K562 (cell line): ENCODE data around the gene TMF1. TPM values are rescaled to one million over a fixed set of nuclear protein-coding genes. Genes with fewer than 3 reads are reported as not detected.
A peak's percentile ranks its signal among the peaks of the same experiment; 100 is the strongest.

Source experiments
- ATAC-seq: fragments of 200-7000 bp; cut with Tn5 transposase; 3 replicates; pipeline ENCODE4 v1.9.1; 2020; ENCODE audit warnings: moderate library complexity
- BruUV-seq: library from RNA; stranded (reverse); fragments of 400-500 nt; replicated peaks from 2 replicates; lab custom pipeline; 2021; lab: Mats Ljungman, UMichigan
- CTCF ChIA-PET: fragments of 300-600 bp; formaldehyde crosslinking; extraction: SDS; loops from one replicate; lab custom pipeline; 2021; ENCODE audit warnings: low intra/inter-chr PET ratio; lab: Yijun Ruan, JAX
- POLR2A ChIA-PET: fragments of 300-600, 350-650 bp; sonication (Branson Sonifier 250); formaldehyde crosslinking; extraction: SDS; loops from one replicate; lab custom pipeline; 2021; ENCODE audit warnings: antibody characterized with exemption, inconsistent platforms; lab: Yijun Ruan, JAX
- DNase-seq, 4 experiments: peaks; one replicate each; pipeline versions ENCODE4 v3.0.0 to v3.0.0-alpha.2; 2011 to 2018; ENCODE audit warnings: low spot score in 3 of 4, mixed read lengths in 3 of 4; ENCODE audit errors: extremely low read depth in 1 of 4
- FAIRE-seq: peaks from 2 replicates; lab custom pipeline; 2011; peaks lifted over from hg19 to GRCh38; lab: Jason Lieb, UNC
- H2AFZ ChIP-seq: 2 replicates; pipeline ENCODE4 v1.6.0; 2011; ENCODE audit warnings: low read depth, low read length, control low read depth, inconsistent platforms
- H3K27ac ChIP-seq: fragments of 200-600 bp; 3 replicates; pipeline ENCODE4 v1.8.0; 2011; ENCODE audit warnings: low read depth, mild to moderate bottlenecking, control low read depth, inconsistent platforms, low read length, moderate library complexity, mixed read lengths; ENCODE audit errors: extremely low read depth
- H3K27me3 ChIP-seq, 2 experiments: fragments of 300-600 bp in 1 of 2; 2 replicates in 1 of 2; 3 replicates in 1 of 2; pipeline versions ENCODE4 v1.6.0 to v1.8.0; 2011; ENCODE audit warnings: inconsistent platforms in 2 of 2, low read length in 2 of 2, mild to moderate bottlenecking in 1 of 2, mixed read lengths in 1 of 2, moderate library complexity in 1 of 2; ENCODE audit not compliant: control insufficient read depth in 2 of 2, insufficient read depth in 2 of 2
- H3K36me3 ChIP-seq: fragments of 300-600 bp; 3 replicates; pipeline ENCODE4 v1.8.0; 2011; ENCODE audit warnings: mild to moderate bottlenecking, low read length, inconsistent platforms; ENCODE audit not compliant: control insufficient read depth, insufficient read depth
- H3K4me1 ChIP-seq, 2 experiments: fragments of 200-600 bp in 1 of 2; replicated peaks in 1 of 2; 2 replicates in 1 of 2; 3 replicates in 1 of 2; pipeline versions ENCODE4 v1.5.1 to v1.8.0; 2011; ENCODE audit warnings: inconsistent platforms in 2 of 2, low read length in 2 of 2, mild to moderate bottlenecking in 1 of 2, mixed read lengths in 1 of 2, moderate library complexity in 1 of 2; ENCODE audit not compliant: control insufficient read depth in 2 of 2, insufficient read depth in 2 of 2
- H3K4me2 ChIP-seq: 2 replicates; pipeline ENCODE4 v1.6.1; 2011; ENCODE audit warnings: low read length, control low read depth, inconsistent platforms, mixed read lengths; ENCODE audit not compliant: insufficient read depth
- H3K4me3 ChIP-seq: fragments of 200-600 bp; sonication (generic), shearing (Covaris generic); 2 replicates; pipeline ENCODE4 v1.5.1; 2016; ENCODE audit warnings: control low read depth, inconsistent platforms
- H3K79me2 ChIP-seq: fragments of 200-600 bp; 3 replicates; pipeline ENCODE4 v1.8.0; 2011; ENCODE audit warnings: low read length, inconsistent platforms; ENCODE audit not compliant: control insufficient read depth, insufficient read depth
- H3K9ac ChIP-seq, 2 experiments: 2 replicates each; pipeline versions ENCODE4 v1.6.0 to v1.6.1; 2011; ENCODE audit warnings: low read depth in 2 of 2, low read length in 2 of 2, control low read depth in 1 of 2, inconsistent platforms in 1 of 2, mild to moderate bottlenecking in 1 of 2, mixed read lengths in 1 of 2; ENCODE audit not compliant: insufficient read depth in 1 of 2
- H3K9me1 ChIP-seq: one replicate; pipeline ENCODE4 v1.6.0; 2011; ENCODE audit warnings: inconsistent platforms, mild to moderate bottlenecking, low read length, moderate library complexity; ENCODE audit not compliant: control insufficient read depth, insufficient read depth
- H3K9me3 ChIP-seq: replicated peaks from 2 replicates; pipeline ENCODE4 v1.5.1; 2011; ENCODE audit warnings: low read depth, low read length, inconsistent platforms; ENCODE audit not compliant: control insufficient read depth, insufficient read depth
- H4K20me1 ChIP-seq: replicated peaks from 2 replicates; pipeline ENCODE4 v1.6.1; 2011; ENCODE audit warnings: low read length, inconsistent platforms, mixed read lengths; ENCODE audit not compliant: control insufficient read depth, insufficient read depth
- FIP1L1 ChIP-seq: fragments of 200-400 bp; formaldehyde crosslinking; IDR thresholded peaks from 2 replicates; pipeline ENCODE4 v1.6.1; 2018; ENCODE audit warnings: mild to moderate bottlenecking, low read depth, low read length; ENCODE audit not compliant: poor library complexity, severe bottlenecking
- FOXJ3 ChIP-seq: sonication (generic); formaldehyde crosslinking; IDR thresholded peaks from 2 replicates; pipeline ENCODE4 v1.4.0; 2020; ENCODE audit warnings: mild to moderate bottlenecking, missing genetic modification reagents
- MECOM ChIP-seq: fragments of 250-450 bp; sonication (Bioruptor Pico); IDR thresholded peaks from 2 replicates; pipeline ENCODE4 v1.8.0; 2022; ENCODE audit warnings: inconsistent platforms
- NFE2 ChIP-seq: IDR thresholded peaks from 2 replicates; pipeline ENCODE4 v1.6.1; 2014; ENCODE audit warnings: antibody characterized with exemption, low read depth
- RAD51 ChIP-seq: fragments of 450-650 bp; IDR thresholded peaks from 2 replicates; pipeline ENCODE4 v1.7.1; 2016; ENCODE audit warnings: low read depth, mild to moderate bottlenecking, borderline replicate concordance
- SIN3A ChIP-seq, 2 experiments: fragments of 150-350 bp in 1 of 2; IDR thresholded peaks; 2 replicates each; pipeline ENCODE4 v1.6.1; 2011 to 2016; ENCODE audit warnings: borderline replicate concordance in 2 of 2, low read depth in 2 of 2, low read length in 2 of 2, mild to moderate bottlenecking in 2 of 2, moderate library complexity in 2 of 2; ENCODE audit not compliant: control insufficient read depth in 1 of 2
- THAP12 ChIP-seq: fragments of 250-450 bp; sonication (Bioruptor Pico); IDR thresholded peaks from 2 replicates; pipeline ENCODE4 v1.9.0; 2021; ENCODE audit warnings: mild to moderate bottlenecking, inconsistent platforms
- TOE1 ChIP-seq, 2 experiments: fragments of 450-650 bp in 1 of 2; sonication (generic) in 1 of 2; formaldehyde crosslinking in 1 of 2; IDR thresholded peaks; 2 replicates each; pipeline versions ENCODE4 v1.7.1 to v1.8.0; 2016 to 2022; ENCODE audit warnings: borderline replicate concordance in 2 of 2, mild to moderate bottlenecking in 2 of 2, antibody characterized with exemption in 1 of 2, inconsistent platforms in 1 of 2, low read depth in 1 of 2, missing genetic modification reagents in 1 of 2, moderate library complexity in 1 of 2
- ZNF431 ChIP-seq: sonication (generic); formaldehyde crosslinking; IDR thresholded peaks from 2 replicates; pipeline ENCODE4 v1.8.0; 2022; ENCODE audit warnings: mild to moderate bottlenecking, missing genetic modification reagents
- WGBS: fragments of 100-300 bp; shearing (Covaris generic); methylation state at CpG from one replicate; pipeline ENCODE4 v1.1.6; 2016; ENCODE audit warnings: low coverage, mixed read lengths; ENCODE audit not compliant: insufficient coverage; ENCODE audit errors: missing lambda C conversion rate; 5-methylcytosine and 5-hydroxymethylcytosine counted together
- in situ Hi-C: fragments of 300-500 bp; cut with MboI; formaldehyde crosslinking; loops from 4 replicates; pipeline ENCODE4 v1.15.0; 2018; ENCODE audit warnings: inconsistent platforms, mixed read lengths
- intact Hi-C: fragments of 100-400 bp; cut with micrococcal nuclease; formaldehyde crosslinking; loops from 2 replicates; pipeline ENCODE4 v1.14.2; 2022
- polyA plus RNA-seq, 8 experiments: library from polyadenylated mRNA; depleted of rRNA in 4 of 8; stranded (reverse) in 5 of 8; unstranded in 3 of 8; fragments of >200 nt; fragmentation: Nextera tagmentation in 2 of 8; fragmentation: Illumina TruSeq in 1 of 8; extraction: Ambion mirVana in 2 of 8; extraction: Trizol in 1 of 8; gene quantifications; 2 replicates each; pipeline versions ENCODE4 v1.2.1 to v1.2.3, GENCODE V29; 2011 to 2014; ENCODE audit warnings: inconsistent platforms in 1 of 8, missing spikeins in 1 of 8
- total RNA-seq, 7 experiments: library from RNA; depleted of rRNA in 6 of 7; stranded (reverse); fragments of >200 nt in 6 of 7; fragmentation: Illumina TruSeq in 2 of 7; extraction: Trizol in 2 of 7; gene quantifications; 2 replicates each; pipeline versions ENCODE4 v1.2.1 to v1.2.3, GENCODE V29; 2011 to 2021; ENCODE audit warnings: low replicate concordance in 1 of 7
- TF ChIP-seq, protein P1 (sequence below): fragments of 450-650 bp; IDR thresholded peaks from 2 replicates; pipeline ENCODE4 v1.6.1; 2016; ENCODE audit warnings: low read depth, mild to moderate bottlenecking, moderate library complexity
- TF ChIP-seq, protein P2 (sequence below), 3 experiments: fragments of 200-800 bp in 1 of 3; fragments of 250-450 bp in 1 of 3; fragments of 450-650 bp in 1 of 3; sonication (Bioruptor Pico) in 1 of 3; sonication (Bioruptor generic) in 1 of 3; formaldehyde crosslinking in 1 of 3; IDR thresholded peaks; 2 replicates each; pipeline versions ENCODE4 v1.6.1 to v1.8.0; 2016 to 2022; ENCODE audit warnings: mild to moderate bottlenecking in 2 of 3, missing genetic modification characterization in 2 of 3, missing compliant biosample characterization in 1 of 3, moderate library complexity in 1 of 3
- TF ChIP-seq, protein P3 (sequence below): sonication (generic); formaldehyde crosslinking; IDR thresholded peaks from 2 replicates; pipeline ENCODE4 v1.8.1; 2023; ENCODE audit warnings: mild to moderate bottlenecking, missing genetic modification reagents

The TMF1 gene
- total and polyA plus RNA-seq, 9 of the 15 experiments (the other 6 are each of a cell fraction or from before 2014, with no cell fraction given), result 3.1 to 13.9 (median 10.3) TPM

GRCh38 chr3:68996356-68996995, 55.7 kb downstream of the TMF1 start:
- FAIRE-seq, result no peak
- no peak overlapping the region for H3K4me3 ChIP-seq
- H3K9me1 ChIP-seq, result no peaks in the 10 kb centered on the region
- peak; percentile 59 for ATAC-seq
- WGBS, result 55% methylated on average over 7 of the region's 8 CpGs
- peaks cover 3 to 4% of the 10 kb centered on the region in 2 experiments; a peak in 2 of 5 replicates for H3K4me1 ChIP-seq
- no peak overlapping the region for H3K27ac ChIP-seq
- POLR2A ChIA-PET, result interaction anchor here (0.9 to 1.7 kb wide), 3 partner anchors 9 to 12 kb away, joined by 5 to 7 read pairs (median 6); no protein-coding TSS in a partner anchor
- CTCF ChIA-PET, result no interaction called here
- no peak overlapping the region for H3K4me2 ChIP-seq
- no peaks in the 10 kb centered on the region for H3K79me2 ChIP-seq
- no peaks in the 10 kb centered on the region for H4K20me1 ChIP-seq
- in situ Hi-C loops, result no loop called here
- H3K27me3 ChIP-seq, result no peaks in the 10 kb centered on the region
- no peak overlapping the region for H2AFZ ChIP-seq
- BruUV-seq, result no TSS peak
- peak in 1 of 4 experiments; percentile 7 for DNase-seq
- intact Hi-C loops, result no loop called here
- peaks cover 23% of the 10 kb centered on the region; the same call in 1 of the 3 replicates for H3K36me3 ChIP-seq
- peak overlapping the region in 1 of 2 experiments; percentile 22; a peak in 1 of 4 replicates for H3K9ac ChIP-seq
- H3K9me3 ChIP-seq, result no peaks in the 10 kb centered on the region
- TF ChIP-seq RAD51, result no peak
- TF ChIP-seq ZNF431, result no peak
- no peak for TF ChIP-seq FIP1L1
- TF ChIP-seq FOXJ3 (CRISPR knock-in tag), result no peak
- no peak for TF ChIP-seq TOE1 (IDR thresholded peaks at IDR 0.05; ENCODE audit: borderline replicate concordance)
- TF ChIP-seq TOE1 (CRISPR knock-in tag; IDR thresholded peaks at IDR 0.05; ENCODE audit: borderline replicate concordance, low read depth), result no peak
- TF ChIP-seq, protein P1, sequence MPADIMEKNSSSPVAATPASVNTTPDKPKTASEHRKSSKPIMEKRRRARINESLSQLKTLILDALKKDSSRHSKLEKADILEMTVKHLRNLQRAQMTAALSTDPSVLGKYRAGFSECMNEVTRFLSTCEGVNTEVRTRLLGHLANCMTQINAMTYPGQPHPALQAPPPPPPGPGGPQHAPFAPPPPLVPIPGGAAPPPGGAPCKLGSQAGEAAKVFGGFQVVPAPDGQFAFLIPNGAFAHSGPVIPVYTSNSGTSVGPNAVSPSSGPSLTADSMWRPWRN, result no peak
- no peak for TF ChIP-seq MECOM
- no peak for TF ChIP-seq NFE2
- no peak for TF ChIP-seq THAP12
- no peak for TF ChIP-seq SIN3A (IDR thresholded peaks at IDR 0.05; ENCODE audit: borderline replicate concordance in 2 of 2, control insufficient read depth in 1 of 2, low read depth in 2 of 2, low read length in 2 of 2)
- TF ChIP-seq, protein P2, sequence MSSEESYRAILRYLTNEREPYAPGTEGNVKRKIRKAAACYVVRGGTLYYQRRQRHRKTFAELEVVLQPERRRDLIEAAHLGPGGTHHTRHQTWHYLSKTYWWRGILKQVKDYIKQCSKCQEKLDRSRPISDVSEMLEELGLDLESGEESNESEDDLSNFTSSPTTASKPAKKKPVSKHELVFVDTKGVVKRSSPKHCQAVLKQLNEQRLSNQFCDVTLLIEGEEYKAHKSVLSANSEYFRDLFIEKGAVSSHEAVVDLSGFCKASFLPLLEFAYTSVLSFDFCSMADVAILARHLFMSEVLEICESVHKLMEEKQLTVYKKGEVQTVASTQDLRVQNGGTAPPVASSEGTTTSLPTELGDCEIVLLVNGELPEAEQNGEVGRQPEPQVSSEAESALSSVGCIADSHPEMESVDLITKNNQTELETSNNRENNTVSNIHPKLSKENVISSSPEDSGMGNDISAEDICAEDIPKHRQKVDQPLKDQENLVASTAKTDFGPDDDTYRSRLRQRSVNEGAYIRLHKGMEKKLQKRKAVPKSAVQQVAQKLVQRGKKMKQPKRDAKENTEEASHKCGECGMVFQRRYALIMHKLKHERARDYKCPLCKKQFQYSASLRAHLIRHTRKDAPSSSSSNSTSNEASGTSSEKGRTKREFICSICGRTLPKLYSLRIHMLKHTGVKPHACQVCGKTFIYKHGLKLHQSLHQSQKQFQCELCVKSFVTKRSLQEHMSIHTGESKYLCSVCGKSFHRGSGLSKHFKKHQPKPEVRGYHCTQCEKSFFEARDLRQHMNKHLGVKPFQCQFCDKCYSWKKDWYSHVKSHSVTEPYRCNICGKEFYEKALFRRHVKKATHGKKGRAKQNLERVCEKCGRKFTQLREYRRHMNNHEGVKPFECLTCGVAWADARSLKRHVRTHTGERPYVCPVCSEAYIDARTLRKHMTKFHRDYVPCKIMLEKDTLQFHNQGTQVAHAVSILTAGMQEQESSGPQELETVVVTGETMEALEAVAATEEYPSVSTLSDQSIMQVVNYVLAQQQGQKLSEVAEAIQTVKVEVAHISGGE (CRISPR knock-in tag; IDR thresholded peaks at IDR 0.05), result no peak
- TF ChIP-seq, protein P3, sequence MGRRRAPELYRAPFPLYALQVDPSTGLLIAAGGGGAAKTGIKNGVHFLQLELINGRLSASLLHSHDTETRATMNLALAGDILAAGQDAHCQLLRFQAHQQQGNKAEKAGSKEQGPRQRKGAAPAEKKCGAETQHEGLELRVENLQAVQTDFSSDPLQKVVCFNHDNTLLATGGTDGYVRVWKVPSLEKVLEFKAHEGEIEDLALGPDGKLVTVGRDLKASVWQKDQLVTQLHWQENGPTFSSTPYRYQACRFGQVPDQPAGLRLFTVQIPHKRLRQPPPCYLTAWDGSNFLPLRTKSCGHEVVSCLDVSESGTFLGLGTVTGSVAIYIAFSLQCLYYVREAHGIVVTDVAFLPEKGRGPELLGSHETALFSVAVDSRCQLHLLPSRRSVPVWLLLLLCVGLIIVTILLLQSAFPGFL (CRISPR knock-in tag), result no peak
